HG03460 (cell line): ENCODE data around the gene CDKN2AIP.

Experiments used
- ATAC-seq: cut with Tn5 transposase; IDR thresholded peaks from one replicate; pipeline ENCODE4 v1.9.1; 2021; ENCODE audit not compliant: unreplicated experiment

CDKN2AIP gene

DNA sequence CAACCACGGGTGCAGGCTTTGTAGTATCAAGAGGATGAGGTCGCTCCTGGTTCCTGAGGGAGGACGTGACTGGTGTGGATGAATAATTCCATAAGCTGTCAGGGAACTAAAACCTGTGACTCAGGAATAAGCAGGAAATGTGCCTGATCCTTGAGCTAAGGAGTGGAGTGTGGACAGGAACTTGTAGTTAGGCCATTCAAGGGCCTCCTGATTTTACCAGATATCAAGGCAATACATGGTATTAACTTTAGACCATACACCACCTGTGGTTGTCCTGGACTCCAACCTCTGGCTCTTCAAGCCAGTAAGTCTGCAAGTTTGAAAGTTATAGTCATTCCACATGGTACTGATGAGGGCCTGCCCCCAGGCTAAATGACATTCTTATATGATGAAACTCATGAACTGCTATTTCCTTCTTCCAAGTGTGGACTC is 48.4 kb downstream of the CDKN2AIP start:
- ATAC-seq: no peak

DNA sequence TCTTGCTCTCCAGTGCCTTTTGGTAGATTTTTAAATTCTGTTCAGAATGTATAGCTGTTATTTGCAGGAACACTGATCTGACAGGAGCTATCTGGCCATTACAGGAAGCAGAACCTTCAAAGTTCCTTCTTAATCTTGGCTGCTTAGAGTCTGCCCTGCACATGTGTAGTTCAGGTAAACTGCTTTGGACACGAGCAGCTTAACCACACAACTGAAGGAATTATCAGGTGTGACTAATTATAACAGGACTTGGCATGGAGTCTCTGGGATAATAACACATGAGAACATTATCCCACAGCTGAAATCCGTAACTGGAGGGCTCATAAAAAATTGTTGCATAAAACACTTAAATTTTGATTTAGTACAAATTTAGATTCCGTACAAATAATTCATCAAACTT is 48.8 kb downstream of the CDKN2AIP start:
- ATAC-seq: no peak

DNA sequence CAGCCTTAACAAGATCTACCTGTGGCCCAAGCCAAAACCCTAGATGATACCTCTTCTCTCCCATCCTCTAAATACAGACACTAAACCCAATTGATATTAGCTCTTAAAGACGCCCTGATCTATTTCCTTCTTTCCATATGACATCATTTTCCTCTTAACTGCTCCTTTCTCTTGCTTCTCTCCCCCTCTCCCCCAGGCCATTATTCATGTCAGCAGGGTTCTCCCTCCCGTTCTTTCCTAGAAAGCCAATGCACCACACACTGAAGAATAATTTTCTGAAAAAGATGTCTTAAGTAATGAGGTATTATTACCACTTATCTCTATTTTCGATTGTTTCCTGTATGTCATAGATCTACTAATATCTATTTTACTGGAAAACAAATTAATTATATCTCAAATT is 50.7 kb downstream of the CDKN2AIP start:
- no peak for ATAC-seq
